SK-N-SH (cell line): ENCODE results near the gene RMDN2.

ENCODE experiments used
- TCF12 ChIP-seq: IDR thresholded peaks from 2 replicates; pipeline ENCODE4 v1.4.0; 2012
- TF ChIP-seq, protein P1 (sequence below): fragments of 150-350 bp; IDR thresholded peaks from 2 replicates; pipeline ENCODE4 v1.6.1; 2017; ENCODE audit warnings: antibody characterized with exemption, low read length, low read depth, borderline replicate concordance

DNA sequence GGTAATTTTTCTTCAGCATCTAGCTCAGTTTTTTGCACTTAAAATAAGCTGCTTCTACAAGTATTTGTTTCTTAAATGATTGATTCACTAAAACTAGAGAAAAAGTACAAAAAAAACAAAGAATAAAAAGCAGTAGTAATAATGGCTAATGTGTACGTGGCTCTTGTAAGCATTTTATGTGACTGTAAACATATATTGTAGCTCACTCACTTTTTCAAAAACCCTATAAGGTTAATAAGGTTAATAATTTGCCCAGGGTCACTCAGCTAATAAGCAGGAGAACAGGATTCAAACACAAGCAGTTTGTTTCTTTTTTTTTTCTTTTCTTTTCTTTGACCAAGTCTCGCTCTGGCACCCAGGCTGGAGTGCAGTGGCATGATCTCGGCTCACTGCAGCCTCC lies 67.5 kb downstream of the RMDN2 start:
- no peak for TF ChIP-seq TCF12
- TF ChIP-seq, protein P1, sequence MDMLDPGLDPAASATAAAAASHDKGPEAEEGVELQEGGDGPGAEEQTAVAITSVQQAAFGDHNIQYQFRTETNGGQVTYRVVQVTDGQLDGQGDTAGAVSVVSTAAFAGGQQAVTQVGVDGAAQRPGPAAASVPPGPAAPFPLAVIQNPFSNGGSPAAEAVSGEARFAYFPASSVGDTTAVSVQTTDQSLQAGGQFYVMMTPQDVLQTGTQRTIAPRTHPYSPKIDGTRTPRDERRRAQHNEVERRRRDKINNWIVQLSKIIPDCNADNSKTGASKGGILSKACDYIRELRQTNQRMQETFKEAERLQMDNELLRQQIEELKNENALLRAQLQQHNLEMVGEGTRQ = no peak
